PC-9 (cell line): ENCODE measurements around the gene CLEC11A. TPM values are rescaled to one million over a fixed set of nuclear protein-coding genes. Genes with fewer than 3 reads are reported as not detected.

Experiments used
- BruUV-seq: library from RNA; stranded (reverse); fragments of 400-500 nt; replicated peaks from 2 replicates; lab custom pipeline; 2021; lab: Mats Ljungman, UMichigan
- CTCF ChIA-PET: fragments of 300-600 bp; sonication (Branson Sonifier 250); formaldehyde crosslinking; loops from one replicate; lab custom pipeline; 2022; ENCODE audit warnings: antibody characterized with exemption; lab: Charles Lee
- POLR2A ChIA-PET: fragments of 300-600 bp; sonication (Branson Sonifier 250); formaldehyde crosslinking; loops from one replicate; lab custom pipeline; 2022; ENCODE audit warnings: antibody characterized with exemption; ENCODE audit not compliant: unreplicated experiment; lab: Charles Lee
- DNase-seq, 2 experiments: peaks; one replicate each; pipeline versions ENCODE4 v3.0.0 to v3.0.0-alpha.2; 2015 to 2022; ENCODE audit warnings: mixed read lengths in 1 of 2
- H2AFZ ChIP-seq: fragments of 200-600 bp; sonication (generic); 2 replicates; pipeline ENCODE4 v1.8.1; 2017; ENCODE audit warnings: antibody characterized with exemption
- H3F3A ChIP-seq: fragments of 200-600 bp; sonication (generic); 2 replicates; pipeline ENCODE4 v1.8.1; 2017; ENCODE audit warnings: antibody characterized with exemption, mild to moderate bottlenecking, low read depth; ENCODE audit not compliant: insufficient read depth
- H3K27ac ChIP-seq: fragments of 200-600 bp; sonication (generic); 2 replicates; pipeline ENCODE4 v1.6.1; 2016; ENCODE audit warnings: mixed run types
- H3K27me3 ChIP-seq: fragments of 200-600 bp; sonication (generic); 2 replicates; pipeline ENCODE4 v1.6.1; 2016; ENCODE audit warnings: low read depth, mixed run types; ENCODE audit not compliant: insufficient read depth
- H3K36me3 ChIP-seq: fragments of 200-600 bp; sonication (generic); 2 replicates; pipeline ENCODE4 v1.6.1; 2016; ENCODE audit warnings: low read depth, mixed run types
- H3K4me1 ChIP-seq: fragments of 200-600 bp; sonication (generic); replicated peaks from 2 replicates; pipeline ENCODE4 v1.6.1; 2016; ENCODE audit warnings: mixed run types; ENCODE audit not compliant: insufficient read depth
- H3K4me2 ChIP-seq: fragments of 200-600 bp; sonication (generic); 2 replicates; pipeline ENCODE4 v1.6.1; 2017; ENCODE audit warnings: mixed run types
- H3K4me3 ChIP-seq: fragments of 200-600 bp; sonication (generic); 2 replicates; pipeline ENCODE4 v1.6.1; 2016; ENCODE audit warnings: mixed run types
- H3K79me2 ChIP-seq: fragments of 200-600 bp; sonication (generic); 2 replicates; pipeline ENCODE4 v1.6.1; 2017; ENCODE audit warnings: low read depth, mixed run types
- H3K9me2 ChIP-seq: fragments of 200-600 bp; sonication (generic); 2 replicates; pipeline ENCODE4 v1.8.1; 2017; ENCODE audit warnings: mild to moderate bottlenecking; ENCODE audit not compliant: insufficient read depth
- H3K9me3 ChIP-seq: fragments of 200-600 bp; sonication (generic); 2 replicates; pipeline ENCODE4 v1.8.1; 2016; ENCODE audit warnings: low read depth; ENCODE audit not compliant: insufficient read depth
- H4K20me1 ChIP-seq: fragments of 200-600 bp; sonication (generic); 2 replicates; pipeline ENCODE4 v1.8.1; 2017; ENCODE audit not compliant: insufficient read depth
- EZH2 ChIP-seq: fragments of 200-600 bp; sonication (generic); IDR thresholded peaks from 2 replicates; pipeline ENCODE4 v1.8.0; 2017; ENCODE audit warnings: antibody characterized with exemption, low read depth
- intact Hi-C: fragments of 100-400 bp; cut with micrococcal nuclease; formaldehyde crosslinking; loops from one replicate; pipeline ENCODE4 v1.10.0; 2022; ENCODE audit not compliant: unreplicated experiment
- total RNA-seq: library from RNA; stranded (reverse); gene quantifications from 2 replicates; pipeline ENCODE4 v1.2.3, GENCODE V29; 2021
- TF ChIP-seq, protein P1 (sequence below): fragments of 200-600 bp; sonication (generic); conservative IDR thresholded peaks from 2 replicates; pipeline ENCODE4 v1.6.1; 2017; ENCODE audit warnings: mixed run types, antibody characterized with exemption, mild to moderate bottlenecking, moderate library complexity

Gene CLEC11A
- total RNA-seq, 1 experiment from 2014 or later = not detected

DNA sequence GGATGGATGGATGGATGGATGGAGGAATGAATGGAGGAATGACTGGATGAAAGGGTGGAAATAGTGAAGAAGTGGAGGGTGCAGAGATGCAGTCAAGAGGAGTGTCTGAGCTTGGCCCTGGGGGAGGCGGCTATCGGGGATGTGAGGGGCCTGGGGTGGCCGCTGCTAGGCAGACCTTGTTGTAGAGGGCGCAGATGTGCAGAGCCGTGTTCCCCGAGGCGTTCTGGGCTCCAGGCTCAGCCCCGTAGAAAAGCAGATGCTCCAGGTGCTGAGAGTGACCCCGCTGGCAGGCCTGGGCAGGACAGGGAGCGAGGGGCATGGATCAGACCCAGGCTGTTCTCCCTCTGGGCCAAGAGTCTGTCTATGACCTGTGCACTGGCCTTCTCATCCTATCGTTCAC is 12.0 kb upstream of the CLEC11A start:
- TF ChIP-seq EZH2 = no peak
- TF ChIP-seq, protein P1, sequence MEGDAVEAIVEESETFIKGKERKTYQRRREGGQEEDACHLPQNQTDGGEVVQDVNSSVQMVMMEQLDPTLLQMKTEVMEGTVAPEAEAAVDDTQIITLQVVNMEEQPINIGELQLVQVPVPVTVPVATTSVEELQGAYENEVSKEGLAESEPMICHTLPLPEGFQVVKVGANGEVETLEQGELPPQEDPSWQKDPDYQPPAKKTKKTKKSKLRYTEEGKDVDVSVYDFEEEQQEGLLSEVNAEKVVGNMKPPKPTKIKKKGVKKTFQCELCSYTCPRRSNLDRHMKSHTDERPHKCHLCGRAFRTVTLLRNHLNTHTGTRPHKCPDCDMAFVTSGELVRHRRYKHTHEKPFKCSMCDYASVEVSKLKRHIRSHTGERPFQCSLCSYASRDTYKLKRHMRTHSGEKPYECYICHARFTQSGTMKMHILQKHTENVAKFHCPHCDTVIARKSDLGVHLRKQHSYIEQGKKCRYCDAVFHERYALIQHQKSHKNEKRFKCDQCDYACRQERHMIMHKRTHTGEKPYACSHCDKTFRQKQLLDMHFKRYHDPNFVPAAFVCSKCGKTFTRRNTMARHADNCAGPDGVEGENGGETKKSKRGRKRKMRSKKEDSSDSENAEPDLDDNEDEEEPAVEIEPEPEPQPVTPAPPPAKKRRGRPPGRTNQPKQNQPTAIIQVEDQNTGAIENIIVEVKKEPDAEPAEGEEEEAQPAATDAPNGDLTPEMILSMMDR = no peak
- no peaks in the 10 kb centered on the region for H3K79me2 ChIP-seq
- H3K36me3 ChIP-seq = no peaks in the 10 kb centered on the region
- peaks cover 94% of the 10 kb centered on the region for H3K27me3 ChIP-seq
- H3K4me2 ChIP-seq = no peak overlapping the region
- no peaks in the 10 kb centered on the region for H3K9me3 ChIP-seq
- BruUV-seq = no TSS peak
- H3K27ac ChIP-seq = no peak overlapping the region
- CTCF ChIA-PET = no interaction called here
- H3K4me1 ChIP-seq = no peaks in the 10 kb centered on the region
- H2AFZ ChIP-seq = no peak overlapping the region
- POLR2A ChIA-PET = no interaction called here
- no peaks in the 10 kb centered on the region for H3K9me2 ChIP-seq
- H4K20me1 ChIP-seq = no peaks in the 10 kb centered on the region
- DNase-seq = no peak
- H3F3A ChIP-seq = no peaks in the 10 kb centered on the region
- intact Hi-C loops = no loop called here
- no peak overlapping the region for H3K4me3 ChIP-seq

- DNase-seq = no peak
- peaks cover 99% of the 10 kb centered on the region for H3K27me3 ChIP-seq
- intact Hi-C loops = no loop called here
- H4K20me1 ChIP-seq = no peaks in the 10 kb centered on the region
- CTCF ChIA-PET = no interaction called here
- no peak overlapping the region for H3K4me2 ChIP-seq
- H3K4me3 ChIP-seq = no peak overlapping the region
- no peaks in the 10 kb centered on the region for H3K36me3 ChIP-seq
- POLR2A ChIA-PET = no interaction called here
- no peak overlapping the region for H2AFZ ChIP-seq
- H3F3A ChIP-seq = no peaks in the 10 kb centered on the region
- no peaks in the 10 kb centered on the region for H3K9me3 ChIP-seq
- no peak overlapping the region for H3K27ac ChIP-seq
- TF ChIP-seq, protein P1 = no peak
- no peak for TF ChIP-seq EZH2
- no peaks in the 10 kb centered on the region for H3K9me2 ChIP-seq
- H3K79me2 ChIP-seq = no peaks in the 10 kb centered on the region
- no TSS peak for BruUV-seq
- H3K4me1 ChIP-seq = no peaks in the 10 kb centered on the region
Observed at GRCh38 chr19:50711805-50712204, 11.4 kb upstream of the CLEC11A start.

GRCh38 chr19:50712833-50713232 is 10.3 kb upstream of the CLEC11A start:
- H3K9me3 ChIP-seq = no peaks in the 10 kb centered on the region
- peaks cover 96% of the 10 kb centered on the region for H3K27me3 ChIP-seq
- H3K79me2 ChIP-seq = no peaks in the 10 kb centered on the region
- H2AFZ ChIP-seq = no peak overlapping the region
- intact Hi-C loops = no loop called here
- BruUV-seq = no TSS peak
- H3F3A ChIP-seq = no peaks in the 10 kb centered on the region
- no peaks in the 10 kb centered on the region for H3K9me2 ChIP-seq
- H3K4me1 ChIP-seq = no peaks in the 10 kb centered on the region
- H3K36me3 ChIP-seq = no peaks in the 10 kb centered on the region
- H3K27ac ChIP-seq = no peak overlapping the region
- POLR2A ChIA-PET = interaction anchor here (0.6 kb wide), 1 partner anchor 905 kb away, joined by 3 read pairs; no protein-coding TSS in a partner anchor
- CTCF ChIA-PET = no interaction called here
- TF ChIP-seq, protein P1 = no peak
- TF ChIP-seq EZH2 = no peak
- no peak for DNase-seq
- H4K20me1 ChIP-seq = no peaks in the 10 kb centered on the region
- no peak overlapping the region for H3K4me3 ChIP-seq
- H3K4me2 ChIP-seq = no peak overlapping the region
